Eye (tissue), 1 donor: ENCODE results near the gene KLHL2.
"Not testable (repeated sequence)": the region's sequence is repeated elsewhere in the genome, so short reads cannot be mapped to it uniquely, and the experiment has no call there.

Experiments
- DNase-seq: peaks from one replicate; pipeline ENCODE4 v3.0.0-alpha.2; 2015

The KLHL2 gene

DNA sequence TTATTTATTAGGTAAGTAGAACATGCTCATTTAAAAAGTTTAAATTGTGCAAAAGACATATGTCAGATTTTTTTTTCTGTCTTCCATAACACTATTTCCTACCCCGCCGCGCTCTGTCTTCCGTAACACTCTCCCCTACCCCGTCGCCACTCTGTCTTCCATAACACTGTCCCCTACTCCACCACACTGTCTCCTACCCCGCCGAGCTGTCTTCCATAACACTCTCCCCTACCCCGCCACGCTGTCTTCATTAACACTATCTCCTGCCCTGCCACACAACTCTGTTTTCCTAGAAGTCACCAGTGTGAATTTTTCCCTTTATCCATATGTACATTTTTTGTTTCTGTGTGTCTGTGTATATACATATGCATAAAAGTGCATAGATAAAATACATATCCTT lies 124.5 kb downstream of the KLHL2 start:
- no peak for DNase-seq

DNA sequence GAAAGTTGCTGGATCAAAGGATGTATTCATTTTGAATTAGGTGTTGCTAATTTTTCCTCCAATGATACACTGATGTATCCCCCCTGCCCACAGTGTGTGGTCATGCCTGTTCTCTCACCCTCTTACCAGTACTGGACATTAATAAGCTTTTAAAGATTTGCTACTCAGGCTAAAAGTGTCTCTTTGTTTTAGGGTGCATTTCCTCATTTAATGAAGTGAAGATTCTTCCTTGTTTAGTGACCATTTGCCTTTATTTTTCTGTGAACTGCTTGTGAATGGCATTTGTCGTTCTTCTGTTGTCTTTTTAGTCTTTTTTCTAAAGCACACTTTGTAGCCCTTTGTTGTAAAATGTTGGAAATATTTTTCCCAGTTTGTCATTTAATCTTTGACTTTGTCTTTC lies 125.1 kb downstream of the KLHL2 start:
- no peak for DNase-seq

DNA sequence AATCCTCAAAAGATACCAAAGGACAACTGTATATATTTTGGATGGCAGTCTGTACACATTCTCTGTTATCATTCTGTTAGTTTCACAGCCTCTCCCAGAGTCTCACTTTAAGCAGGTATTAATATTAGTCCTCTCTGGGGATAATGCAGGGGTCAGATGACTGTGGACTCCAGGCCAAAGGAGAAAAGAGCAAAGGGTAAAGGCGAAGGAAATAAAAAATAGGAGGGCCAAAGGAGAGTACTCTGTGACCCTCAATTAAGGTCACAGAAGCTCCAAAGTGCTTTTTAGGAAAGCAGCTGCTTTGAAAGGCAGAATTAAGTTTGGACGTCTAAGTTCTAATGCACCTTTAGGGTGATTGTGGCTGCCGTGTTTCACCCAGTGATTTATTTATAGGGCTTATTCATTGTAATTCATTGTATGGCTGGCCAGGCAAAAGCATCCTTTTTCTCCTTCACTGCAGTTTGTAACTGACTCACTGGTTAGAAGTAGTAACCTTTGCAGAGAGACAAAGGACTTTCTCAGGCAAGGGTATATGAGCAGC lies 127.9 kb downstream of the KLHL2 start:
- no peak for DNase-seq

GRCh38 chr4:165336743-165337142 lies 129.4 kb downstream of the KLHL2 start:
- DNase-seq, result no peak

GRCh38 chr4:165342340-165342739 lies 135.0 kb downstream of the KLHL2 start:
- not testable (repeated sequence) for DNase-seq

- no peak for DNase-seq
These were observed 136.2 kb downstream of the KLHL2 start for GRCh38 chr4:165343353-165344191.

DNA sequence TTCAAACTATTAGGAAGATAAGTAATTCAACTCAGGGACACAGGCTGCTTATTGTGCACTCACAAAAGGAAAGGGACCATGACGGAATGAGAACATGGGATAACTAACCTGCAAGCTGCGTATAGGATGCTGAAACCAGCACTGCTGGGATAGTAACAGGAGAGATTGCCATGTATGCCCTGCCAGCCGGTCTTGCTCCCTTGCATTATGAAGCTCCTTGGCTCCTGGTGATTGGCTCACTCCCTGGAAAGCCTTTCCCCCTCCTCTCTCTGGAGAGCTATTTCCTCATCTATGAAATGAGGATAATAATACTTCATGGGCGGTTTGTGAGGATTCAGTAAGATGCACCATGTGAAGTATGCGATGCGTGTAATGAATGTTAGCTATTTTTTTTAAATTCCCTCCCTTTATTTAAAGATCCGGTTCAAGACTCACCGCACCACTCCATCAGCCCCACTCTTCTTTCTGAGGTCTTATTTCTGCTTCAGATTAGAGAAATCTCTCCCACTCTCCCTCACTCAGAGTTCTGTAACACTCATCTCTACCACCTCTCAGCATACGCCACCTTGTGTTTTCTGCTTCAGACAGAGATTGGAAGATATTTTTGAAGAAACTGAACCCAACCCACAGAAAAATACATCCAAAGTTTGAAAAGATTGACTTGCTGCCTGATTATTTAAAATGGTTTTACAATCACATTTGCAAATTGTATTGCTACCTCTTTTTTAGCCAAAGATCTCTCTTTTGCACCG lies 138.5 kb downstream of the KLHL2 start:
- no peak for DNase-seq

GRCh38 chr4:165347647-165348569 lies 140.5 kb downstream of the KLHL2 start:
- DNase-seq, result no peak

GRCh38 chr4:165351359-165352130 lies 144.2 kb downstream of the KLHL2 start:
- no peak for DNase-seq

DNA sequence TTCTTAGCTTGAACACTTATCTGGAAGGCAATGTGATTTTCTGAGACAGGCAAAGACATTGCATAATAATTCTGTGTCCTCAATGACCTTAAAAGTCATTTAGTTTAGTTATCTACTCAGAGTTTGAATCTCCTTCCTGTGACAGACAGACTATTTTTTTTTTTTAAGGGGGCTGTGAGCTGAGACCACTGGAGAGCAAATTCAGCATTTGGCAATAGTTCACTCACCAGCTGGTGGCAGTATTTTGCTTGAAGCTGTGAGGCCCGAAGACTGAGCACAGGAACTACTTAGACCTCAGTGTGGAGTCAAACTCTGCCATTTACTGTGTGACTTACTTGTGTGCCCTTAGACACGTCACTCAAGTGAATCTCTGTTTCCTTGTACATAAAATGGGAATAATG lies 148.5 kb downstream of the KLHL2 start:
- DNase-seq, result peak; percentile 79

GRCh38 chr4:165359506-165359905 lies 152.1 kb downstream of the KLHL2 start:
- no peak for DNase-seq

DNA sequence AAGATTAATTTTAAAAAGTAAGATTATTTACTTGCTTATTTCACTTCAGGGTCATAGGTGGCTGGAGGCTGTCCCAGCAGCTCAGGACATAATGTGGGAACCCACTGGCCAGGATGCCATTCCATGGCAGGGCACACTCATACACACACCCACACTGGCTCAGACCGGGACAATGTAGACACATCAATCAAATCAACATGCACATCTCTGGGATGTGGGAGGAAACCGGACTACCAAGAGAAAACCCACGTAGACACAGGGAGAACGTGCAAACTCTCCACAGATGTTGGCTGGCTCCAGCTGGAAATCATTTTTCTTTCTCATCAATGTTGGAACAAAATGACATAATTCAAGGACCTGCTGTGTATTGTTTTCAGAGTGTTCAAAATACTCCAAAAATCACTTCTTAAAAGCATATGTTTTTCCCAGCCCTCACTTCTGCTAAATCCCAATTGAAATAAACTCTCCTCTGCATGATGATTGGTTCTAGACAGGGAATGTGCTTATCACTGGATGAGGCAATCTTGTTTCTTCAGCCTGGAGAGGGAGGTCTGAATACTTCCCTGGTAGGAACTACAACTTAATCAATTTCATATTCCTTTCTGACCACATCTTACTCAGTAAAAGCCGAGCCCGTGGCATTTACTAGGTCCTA lies 152.8 kb downstream of the KLHL2 start:
- DNase-seq, result peak; percentile 44

- DNase-seq, result no peak
These were observed 153.8 kb downstream of the KLHL2 start for GRCh38 chr4:165360985-165361670.

DNA sequence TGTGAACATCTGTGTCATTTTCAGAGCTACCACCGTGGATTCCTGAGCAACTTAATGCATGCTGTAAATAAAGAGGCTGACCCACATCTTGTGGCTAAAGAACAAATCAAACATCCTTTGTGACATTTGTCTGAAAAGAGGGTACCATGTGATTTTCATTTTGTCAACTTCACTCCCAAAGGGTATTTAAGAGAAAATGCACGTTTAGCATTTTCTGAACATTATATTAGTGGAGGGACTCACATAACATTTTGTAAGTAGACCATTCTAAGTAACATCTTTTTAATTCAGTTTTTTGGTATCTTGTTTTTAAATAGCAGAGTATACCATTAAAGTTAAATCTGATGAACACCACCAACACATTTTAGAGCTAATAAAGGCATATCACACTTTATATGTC lies 154.4 kb downstream of the KLHL2 start:
- no peak for DNase-seq

- DNase-seq, result no peak
These were observed 157.2 kb downstream of the KLHL2 start for GRCh38 chr4:165364452-165365080.

GRCh38 chr4:165367040-165367439 lies 159.7 kb downstream of the KLHL2 start:
- DNase-seq, result no peak

DNA sequence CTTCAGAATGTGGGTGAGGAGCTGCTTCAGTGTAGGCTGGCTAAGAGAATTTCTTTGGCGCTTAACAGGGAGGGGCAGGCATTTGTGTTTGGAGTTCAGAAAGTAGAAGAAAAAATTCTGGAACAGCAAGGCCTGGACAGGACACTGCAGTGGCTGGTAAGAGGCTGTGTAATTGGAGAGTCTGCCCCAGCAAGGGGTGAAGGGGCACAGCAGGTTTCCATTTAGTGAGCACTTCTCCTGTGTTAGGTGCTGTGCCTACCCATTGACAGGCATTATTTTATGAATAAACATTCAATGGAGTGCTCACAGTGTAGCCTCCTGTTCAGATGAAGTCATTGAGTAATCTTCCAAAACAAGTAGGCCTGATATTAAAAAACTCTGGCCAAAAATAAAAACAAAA lies 160.8 kb downstream of the KLHL2 start:
- no peak for DNase-seq

- no peak for DNase-seq
These were observed 161.2 kb downstream of the KLHL2 start for GRCh38 chr4:165368567-165368966.

GRCh38 chr4:165369522-165369921 lies 162.2 kb downstream of the KLHL2 start:
- no peak for DNase-seq

GRCh38 chr4:165370530-165370929 lies 163.2 kb downstream of the KLHL2 start:
- DNase-seq, result no peak
